Purkinje cell (primary cell): ENCODE data around the gene MND1. TPM values are rescaled to one million over a fixed set of nuclear protein-coding genes. Genes with fewer than 3 reads are reported as not detected.

Experiments
- polyA plus RNA-seq: library from polyadenylated mRNA; unstranded; fragments of >200 nt; fragmentation: Nextera tagmentation; gene quantifications from 2 replicates; pipeline ENCODE4 v1.2.1, GENCODE V29; 2014

Gene MND1, protein sequence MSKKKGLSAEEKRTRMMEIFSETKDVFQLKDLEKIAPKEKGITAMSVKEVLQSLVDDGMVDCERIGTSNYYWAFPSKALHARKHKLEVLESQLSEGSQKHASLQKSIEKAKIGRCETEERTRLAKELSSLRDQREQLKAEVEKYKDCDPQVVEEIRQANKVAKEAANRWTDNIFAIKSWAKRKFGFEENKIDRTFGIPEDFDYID
- not detected in 2 replicates for polyA plus RNA-seq

GRCh38 chr4:153344131-153345011 lies at the start of gene MND1:
Gene MND1, plus strand, starts transcription at chr4:153344688. Its CDS starts 50 bp downstream, at chr4:153344738.

Other genes with a start within 250 kb of the MND1 start
- gene TRIM2, start 140.2 kb upstream of the MND1 start, polyA plus RNA-seq, result 184 and 195 TPM in 2 replicates
- gene TMEM131L, start 121.7 kb downstream of the MND1 start, polyA plus RNA-seq, result 0.58 TPM in 1 of 2 replicates, not detected in the other